AG20443 (cell line): ENCODE measurements around the gene KBTBD4.
"Not testable (repeated sequence)": the region's sequence is repeated elsewhere in the genome, so short reads cannot be mapped to it uniquely, and the experiment has no call there.

Experiments
- DNase-seq: peaks from one replicate; pipeline ENCODE4 v3.0.0; 2012; ENCODE audit warnings: low spot score, mixed read lengths

KBTBD4 gene

DNA sequence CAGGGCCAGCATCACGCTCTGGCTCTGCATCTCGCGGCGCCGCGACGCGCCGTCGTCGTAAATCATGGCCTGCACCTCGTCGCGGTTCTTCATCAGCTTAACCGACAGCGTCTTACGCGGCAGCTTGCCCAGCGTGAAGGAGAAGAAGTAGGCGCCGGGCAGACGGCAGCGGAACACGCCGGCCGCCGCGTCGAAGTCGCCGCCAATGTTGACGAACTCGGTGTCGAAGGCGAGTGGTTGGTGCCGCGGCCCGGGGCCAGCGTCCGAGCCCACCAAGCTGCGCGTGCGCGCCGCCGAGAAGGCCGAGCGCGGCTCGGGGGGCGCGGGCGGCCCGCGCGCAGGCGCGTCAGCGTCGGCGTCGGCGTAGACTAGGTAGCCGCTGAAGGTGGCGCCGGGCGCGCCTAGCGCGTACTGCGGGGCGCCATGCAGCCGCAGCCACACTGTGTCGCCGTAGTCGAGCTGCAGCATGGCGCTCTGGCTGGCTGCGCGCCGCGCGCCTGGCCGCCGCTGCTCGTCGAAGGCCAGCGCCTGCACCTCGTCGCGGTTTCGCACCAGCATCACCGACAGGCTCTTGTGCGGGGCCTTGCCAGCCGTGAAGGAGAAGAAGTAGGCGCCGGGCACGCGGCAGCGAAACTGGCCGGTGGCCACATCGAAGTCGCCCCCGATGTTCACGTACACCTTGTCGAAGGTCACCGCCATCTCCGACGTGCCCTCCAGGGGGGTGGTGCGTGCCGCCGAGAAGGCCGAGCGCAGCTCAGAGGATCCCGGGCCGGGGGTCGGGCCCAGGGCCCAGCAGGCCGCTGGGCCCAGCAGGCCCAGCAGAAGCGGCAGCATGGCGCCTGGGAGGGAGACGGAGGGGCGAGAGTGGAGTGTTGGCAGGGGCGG, 11.4 kb upstream of the KBTBD4 start:
- DNase-seq, result no peak

DNA sequence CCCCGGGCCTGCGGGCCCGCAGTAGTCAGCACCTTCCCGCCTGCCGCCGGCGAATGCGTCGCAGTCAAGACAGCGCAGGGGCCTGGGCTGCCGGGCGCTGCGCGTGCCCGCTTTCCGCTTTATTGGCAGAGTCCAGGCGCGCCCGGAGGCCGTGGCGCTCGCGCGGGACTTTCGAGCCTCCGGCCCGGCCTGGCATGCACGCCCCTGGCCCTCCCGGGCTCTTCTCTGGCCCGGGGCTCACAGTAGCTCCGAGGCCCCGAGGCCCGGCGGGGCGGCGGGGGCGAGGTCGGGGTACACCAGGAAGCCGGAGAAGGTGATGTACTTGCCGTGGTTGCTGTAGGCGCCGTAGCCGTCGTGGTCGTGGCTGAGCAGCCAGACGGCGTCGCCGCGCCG, 10.8 kb upstream of the KBTBD4 start:
- DNase-seq, result no peak

DNA sequence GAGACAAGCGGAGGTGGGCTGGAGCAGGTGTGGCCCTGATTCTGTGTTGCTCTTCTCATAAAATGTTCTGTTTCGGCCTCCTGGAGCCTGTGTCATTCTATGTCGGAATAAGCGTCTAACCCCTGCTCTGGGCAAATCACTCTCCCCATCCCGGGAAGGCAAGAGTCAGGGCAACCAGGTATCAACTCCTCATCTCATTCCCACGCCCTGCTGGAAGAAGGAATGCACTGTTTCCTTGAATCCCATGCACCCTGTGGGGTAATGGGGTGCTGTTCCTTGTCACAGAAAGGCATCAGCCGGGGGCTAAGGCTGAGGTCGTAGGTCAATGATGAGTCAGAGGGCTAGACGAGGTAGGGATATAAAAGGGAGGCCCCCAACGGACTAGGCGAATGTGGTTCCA, 10.3 kb upstream of the KBTBD4 start:
- DNase-seq, result no peak

DNA sequence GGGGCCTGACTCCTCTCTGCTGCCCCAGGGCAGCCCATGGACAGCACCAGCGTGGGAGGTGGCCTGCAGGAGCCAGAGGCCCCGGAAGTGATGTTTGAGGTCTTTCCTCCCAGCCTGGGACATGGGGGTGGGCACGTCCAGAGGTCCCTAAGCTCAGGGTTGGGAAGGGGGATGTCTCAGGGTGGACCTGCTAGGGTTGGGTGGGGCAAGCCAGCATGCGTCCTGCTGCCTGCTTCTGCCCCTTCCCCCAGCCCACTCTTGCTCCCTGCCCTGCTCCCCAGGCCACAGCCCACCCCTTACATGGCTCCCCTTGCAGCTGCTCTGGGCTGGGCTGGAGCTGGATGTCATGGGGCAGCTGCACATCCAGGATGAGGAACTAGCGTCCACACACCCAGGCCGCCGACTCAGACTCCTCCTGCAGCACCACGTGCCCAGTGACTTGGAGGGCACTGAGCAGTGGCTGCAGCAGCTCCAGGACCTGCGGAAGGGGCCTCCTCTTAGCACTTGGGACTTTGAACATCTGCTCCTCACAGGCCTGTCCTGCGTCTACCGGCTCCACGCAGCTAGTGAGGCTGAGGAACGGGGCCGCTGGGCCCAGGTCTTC, 9.1 kb upstream of the KBTBD4 start:
- DNase-seq, result no peak

DNA sequence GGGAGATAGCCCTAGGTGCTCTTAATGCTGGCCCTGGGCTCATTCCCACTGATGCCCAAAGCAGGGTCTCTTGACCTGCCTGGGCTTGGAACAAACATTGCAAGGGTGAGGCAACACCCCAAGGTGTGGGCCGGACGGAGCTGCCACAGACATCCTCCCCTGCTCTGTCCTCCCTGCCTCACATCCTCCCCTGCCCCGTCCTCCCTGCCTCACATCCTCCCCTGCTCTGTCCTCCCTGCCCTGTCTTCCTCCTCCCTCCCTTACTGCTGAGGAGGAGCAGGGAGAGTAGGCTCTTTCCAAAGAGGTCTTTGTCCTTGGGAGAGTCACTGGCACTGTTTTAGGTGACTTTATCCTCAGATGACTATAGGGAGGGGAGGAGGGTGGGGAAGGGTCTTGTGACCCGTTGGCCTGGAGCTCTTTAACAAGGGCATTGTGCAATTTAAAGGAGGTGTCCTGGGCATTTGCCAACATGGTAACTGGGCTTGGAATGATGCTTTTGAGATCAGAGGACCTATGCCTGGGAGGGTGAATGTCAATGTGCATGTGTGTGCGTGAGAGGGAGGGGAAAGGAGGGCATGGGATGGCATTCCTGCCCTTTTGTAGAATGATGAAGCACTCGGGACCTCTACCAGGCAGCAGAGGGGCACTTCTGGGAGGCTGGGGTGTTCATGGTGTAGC, 8.4 kb upstream of the KBTBD4 start:
- no peak for DNase-seq

DNA sequence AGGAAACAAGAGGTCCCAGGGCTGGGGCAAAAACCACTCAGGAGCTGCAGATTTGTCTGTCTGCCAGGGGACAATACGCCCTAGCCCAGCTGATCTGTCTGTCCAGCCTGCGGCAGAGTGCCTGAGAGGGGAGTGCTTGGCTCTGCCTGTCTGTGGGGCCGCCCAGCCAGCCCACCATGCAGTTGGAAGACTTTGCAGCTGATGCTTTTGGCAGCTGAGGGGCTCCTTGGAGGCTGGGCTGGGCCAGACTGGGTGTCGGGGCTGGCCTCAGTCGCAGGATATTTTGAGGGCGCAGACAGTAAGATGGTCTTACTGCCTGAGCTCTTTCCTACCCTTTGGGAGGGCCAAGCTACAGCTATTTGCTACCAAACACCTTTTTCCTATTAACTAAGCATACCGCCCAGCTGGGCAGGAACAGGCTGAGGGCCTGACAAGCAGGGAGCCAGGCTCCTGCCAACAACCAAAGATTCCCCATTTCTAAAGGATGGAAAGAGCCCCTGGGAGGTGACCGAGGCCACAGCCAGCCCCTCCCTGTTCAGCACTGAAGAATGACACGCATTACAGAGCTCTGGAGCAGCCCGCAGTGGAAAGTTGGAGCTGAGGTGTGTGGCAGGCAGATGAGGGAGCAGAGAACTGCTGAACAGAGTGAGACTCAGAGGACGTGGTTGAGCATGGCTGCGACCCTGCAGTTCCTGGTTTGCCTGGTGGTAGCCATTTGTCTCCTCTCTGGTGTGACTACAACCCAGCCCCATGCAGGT, 7.5 kb upstream of the KBTBD4 start, which contains the start of gene FAM180B:
Gene FAM180B, plus strand, starts transcription at position 581 of the 758 bp plus-strand sequence. Its CDS starts 91 bp downstream, at position 672.
- peak; percentile 55 for DNase-seq

DNA sequence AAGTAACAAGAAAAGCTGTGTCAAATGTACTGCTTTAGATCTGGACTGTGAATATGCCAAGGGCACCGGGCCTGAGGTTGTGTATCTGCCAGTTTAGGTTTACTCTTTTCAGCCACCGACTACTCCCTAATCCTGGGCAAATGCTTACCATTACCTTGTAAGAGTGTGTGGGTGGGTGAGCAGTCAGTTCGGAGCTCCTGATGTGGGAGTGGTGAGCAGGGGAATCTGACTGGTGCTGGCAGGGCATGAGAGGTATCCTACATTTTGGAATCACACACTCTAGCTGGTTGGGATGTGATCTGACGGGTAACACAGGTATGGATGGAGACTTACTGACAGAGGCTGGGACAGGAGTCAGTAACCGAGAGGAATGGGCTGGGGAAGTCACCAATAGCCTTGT, 5.1 kb upstream of the KBTBD4 start:
- no peak for DNase-seq

DNA sequence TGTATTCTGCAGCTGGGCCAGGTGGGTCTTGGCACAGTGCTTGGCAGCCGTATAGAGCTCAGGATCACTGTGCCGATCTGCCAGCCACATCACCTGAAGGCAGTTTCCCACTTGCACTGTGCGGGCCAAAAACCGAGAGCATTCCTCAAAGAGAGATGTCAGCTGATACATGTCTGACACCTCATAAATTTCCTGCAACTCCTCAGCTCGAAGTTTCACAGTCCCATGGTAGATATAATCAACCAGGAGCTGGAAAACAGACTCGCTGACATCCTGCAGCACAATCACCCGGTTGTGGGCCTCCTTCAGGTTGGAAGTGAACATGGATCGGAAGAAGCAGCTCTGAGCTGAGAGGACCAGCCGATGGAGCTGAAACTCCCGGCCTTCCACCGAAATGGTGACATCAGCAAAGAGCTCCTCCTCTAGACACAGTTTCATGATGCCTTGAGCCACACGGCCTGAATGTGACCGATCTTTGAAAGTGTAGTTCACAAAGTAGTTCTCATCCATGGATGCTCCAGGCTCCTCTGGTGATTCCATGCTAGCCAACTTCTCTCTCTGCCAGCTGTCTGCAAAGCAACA, 1.2 kb downstream of the KBTBD4 start:
- no peak for DNase-seq

DNA sequence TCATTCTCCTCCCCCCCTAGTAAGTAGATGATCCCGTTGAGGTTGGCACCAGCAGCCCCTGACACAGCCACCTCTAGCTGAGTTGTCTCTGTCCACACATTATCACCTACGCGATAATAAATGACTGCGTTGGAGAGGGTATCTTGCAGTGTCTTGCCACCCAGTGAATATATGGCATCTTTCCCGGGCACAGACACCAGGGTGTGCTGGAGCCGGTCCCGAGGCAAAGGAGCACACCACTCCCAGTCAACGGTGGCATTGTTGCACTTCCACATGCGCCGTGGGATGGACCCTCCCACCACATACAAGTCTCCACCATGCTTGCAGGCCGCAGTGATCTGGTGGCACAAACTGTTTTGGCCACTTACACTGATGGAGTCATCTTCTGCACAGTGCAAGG, 5.4 kb downstream of the KBTBD4 start:
- DNase-seq, result no peak

DNA sequence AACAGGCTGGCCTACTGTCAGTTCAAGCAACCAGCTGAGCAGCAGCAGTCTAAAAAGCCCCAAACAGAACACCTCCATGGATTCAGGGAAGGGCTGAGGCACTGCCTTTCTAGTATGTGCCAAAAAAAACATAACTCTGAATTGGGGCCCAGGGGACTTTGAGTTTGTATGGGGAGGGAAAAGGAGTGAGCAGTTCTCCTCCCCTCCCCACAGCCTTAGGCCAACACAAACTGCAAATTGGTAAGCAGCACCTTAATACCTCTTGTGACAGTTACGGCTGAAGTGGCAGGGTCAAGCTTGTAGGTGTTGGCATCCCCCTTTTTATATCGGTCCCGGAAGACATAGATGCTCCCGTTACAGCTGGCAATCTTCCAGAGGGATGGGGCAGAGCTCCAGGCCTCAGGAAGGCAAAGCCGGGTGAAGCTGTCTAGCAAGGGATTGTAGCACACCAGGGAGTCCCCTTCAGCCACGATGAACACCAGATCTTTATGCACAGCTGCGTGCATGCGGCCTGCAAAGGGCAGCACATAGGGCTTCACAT, 6.0 kb downstream of the KBTBD4 start:
- no peak for DNase-seq

DNA sequence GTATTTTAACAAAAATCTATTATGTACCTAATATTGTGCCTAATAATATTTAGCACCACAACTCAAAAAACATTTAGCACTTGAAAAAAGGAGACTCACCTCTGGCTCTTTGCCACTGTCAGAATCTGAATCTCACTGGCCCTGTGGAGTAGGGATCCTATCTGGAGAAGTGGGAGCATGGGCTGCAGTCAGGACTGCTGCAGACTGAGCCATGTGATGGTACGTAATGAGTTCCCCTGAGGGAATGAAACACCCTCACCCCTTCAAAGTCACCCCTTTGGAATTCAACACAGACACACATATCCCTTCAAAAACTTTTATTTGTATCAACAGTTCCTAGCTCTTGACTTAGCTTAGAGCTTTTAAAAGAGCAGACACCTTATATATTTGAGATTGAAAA, 6.9 kb downstream of the KBTBD4 start:
- no peak for DNase-seq

DNA sequence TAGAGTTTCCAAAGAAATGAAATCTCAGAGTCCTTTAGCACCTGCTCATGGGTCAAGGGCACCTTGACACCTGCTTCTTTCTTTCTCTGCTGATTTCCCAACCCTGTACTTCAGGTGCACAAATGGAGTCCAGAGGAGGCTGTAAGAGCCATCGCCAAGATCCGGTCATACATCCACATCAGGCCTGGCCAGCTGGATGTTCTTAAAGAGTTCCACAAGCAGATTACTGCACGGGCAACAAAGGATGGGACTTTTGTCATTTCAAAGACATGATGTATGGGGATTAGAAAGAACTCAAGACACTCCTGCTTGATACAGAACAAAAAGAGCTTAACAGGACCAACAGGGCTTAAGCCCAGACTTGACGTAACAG, 7.4 kb downstream of the KBTBD4 start:
- no peak for DNase-seq

DNA sequence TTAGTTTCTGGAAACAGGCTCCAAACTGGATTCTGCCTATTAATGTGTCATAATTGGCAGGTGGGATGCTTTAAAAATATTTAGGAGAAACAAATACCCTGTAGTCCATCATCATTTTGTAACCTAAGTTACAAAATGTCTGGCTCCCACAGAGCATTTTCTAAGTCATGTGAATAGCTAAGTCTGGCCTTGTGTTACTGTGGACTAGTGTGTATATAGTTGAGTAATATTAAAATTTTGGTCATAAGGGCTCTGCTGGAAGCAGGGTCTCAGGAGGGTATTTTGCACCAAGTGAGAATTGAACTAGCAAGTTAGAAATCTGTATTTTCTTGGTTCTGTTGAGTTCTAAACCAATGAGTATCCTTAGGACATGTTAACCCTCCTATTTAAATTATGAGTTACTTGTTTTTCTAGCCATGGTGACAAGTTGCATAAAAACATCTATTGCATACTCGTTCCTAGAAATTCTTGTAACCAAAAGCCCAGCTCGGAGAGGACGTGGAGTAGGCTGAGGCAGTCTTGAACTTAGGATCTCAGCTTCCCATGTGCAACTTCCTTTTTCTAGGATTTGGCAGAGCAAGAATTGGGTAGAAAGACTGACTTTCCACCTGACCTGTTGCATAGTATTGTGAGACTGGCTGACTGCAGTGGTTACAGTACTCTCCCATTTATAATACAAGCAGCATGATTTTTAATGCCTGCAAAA, 8.0 kb downstream of the KBTBD4 start:
- no peak for DNase-seq

DNA sequence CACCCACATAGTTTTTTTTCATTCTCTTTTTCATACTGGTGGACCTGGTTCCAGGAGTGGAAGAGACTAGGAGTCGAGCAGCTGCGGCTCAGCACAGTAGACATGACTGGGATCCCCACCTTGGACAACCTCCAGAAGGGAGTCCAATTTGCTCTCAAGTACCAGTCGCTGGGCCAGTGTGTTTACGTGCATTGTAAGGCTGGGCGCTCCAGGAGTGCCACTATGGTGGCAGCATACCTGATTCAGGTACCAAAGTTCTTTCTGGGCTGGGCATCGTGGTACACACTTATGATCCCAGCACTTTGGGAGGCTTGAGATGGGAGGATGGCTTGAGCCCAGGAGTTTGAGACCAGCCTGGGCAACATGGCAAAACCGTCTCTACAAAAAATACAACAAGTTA, 9.1 kb downstream of the KBTBD4 start:
- DNase-seq, result no peak

DNA sequence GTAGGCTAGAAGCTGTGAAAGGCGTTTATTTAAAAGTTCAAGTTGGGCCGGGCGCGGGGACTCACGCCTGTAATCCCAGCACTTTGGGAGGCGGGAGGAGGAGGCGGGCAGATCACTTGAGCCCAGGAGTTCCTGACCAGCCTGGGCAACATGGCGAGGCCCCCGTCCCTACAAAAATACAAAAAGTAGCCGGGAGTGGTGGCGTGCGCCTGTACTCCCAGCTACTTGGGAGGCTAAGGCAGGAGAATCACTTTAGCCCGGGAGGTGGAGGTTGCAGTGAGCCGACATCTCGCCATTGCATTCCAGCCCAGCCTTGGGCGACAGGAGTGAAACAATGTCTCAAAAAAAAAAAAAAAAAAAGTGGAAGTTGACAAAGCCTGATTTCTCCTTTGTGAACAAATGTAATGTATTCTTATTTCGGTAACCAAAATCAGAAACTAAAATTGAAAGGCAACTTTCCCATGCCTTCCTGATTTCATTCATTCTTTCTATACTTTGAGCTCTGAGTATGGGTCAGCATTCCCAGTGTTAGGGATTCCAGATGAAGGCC, 12.5 kb downstream of the KBTBD4 start:
- DNase-seq, result no peak

DNA sequence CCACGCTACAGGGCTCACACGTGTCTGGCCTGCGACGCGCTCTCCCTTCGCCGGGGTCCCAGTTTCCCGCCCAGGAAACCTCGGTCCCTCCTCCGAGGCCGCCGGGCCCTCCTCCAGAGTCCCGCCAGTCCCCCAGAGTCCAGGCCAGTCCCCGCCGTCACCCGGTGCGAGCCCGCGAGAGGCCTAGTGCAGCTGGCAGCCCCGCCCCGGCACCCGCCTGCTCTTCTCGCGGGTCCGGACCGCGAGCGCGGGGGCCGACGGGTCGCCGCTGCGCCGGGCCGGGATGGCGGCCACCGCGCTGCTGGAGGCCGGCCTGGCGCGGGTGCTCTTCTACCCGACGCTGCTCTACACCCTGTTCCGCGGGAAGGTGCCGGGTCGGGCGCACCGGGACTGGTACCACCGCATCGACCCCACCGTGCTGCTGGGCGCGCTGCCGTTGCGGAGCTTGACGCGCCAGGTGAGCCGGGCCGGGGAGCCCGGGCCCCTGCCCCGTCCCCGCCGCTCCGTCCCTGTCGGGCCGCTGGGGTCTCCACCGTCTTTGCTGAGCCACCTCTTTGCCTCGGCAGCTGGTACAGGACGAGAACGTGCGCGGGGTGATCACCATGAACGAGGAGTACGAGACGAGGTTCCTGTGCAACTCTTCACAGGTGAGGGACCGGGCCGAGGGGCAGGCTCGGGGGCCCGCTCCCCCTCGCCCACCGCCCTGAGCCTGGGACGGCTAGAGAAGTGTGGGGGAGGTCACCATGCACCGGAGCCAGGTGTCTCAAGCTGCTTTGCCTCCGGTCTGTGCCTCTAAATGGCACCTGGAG, 13.2 kb downstream of the KBTBD4 start, which contains the start of gene PTPMT1:
Gene PTPMT1, plus strand, starts transcription at position 260 of the 809 bp plus-strand sequence. Its CDS starts 24 bp downstream, at position 284.
- peak; percentile 92 for DNase-seq

DNA sequence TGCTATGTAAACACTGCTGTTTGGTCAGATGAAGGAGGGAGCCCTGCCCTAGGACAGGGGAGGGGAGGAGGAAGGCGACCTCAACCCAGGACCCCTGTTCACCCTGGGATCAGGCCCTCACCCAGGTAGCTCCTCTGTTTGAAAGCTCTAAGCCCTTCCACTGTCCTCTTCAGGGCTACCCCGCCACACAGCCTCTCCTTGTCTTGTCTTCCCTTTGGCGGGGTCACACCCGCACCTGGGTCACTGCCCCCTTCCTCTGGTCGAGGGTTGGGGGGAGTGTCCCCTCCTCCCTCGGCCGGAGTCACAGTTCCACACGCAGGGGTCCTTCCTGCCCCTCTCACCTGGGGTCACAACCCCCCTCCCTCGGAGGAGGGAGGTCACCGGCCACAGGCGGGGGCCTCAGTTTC, 13.8 kb downstream of the KBTBD4 start:
- DNase-seq, result no peak

DNA sequence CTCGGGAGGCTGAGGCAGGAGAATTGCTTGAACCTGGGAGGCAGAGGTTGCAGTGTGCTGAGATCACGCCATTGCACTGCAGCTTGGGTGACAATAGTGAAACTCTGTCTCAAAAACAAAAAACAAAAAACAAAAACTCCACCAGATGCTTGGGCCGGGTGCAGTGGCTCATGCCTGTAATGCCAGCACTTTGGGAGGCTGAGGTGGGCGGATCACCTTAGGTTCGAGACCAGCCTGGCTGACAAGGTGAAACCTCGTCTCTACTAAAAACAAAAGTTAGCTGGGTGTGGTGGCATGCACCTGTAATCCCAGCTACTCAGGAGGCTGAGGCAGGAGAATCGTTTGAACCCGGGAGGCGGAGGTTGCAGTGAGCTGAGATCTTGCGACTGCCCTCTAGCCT, 14.4 kb downstream of the KBTBD4 start:
- DNase-seq, result not testable (repeated sequence)

DNA sequence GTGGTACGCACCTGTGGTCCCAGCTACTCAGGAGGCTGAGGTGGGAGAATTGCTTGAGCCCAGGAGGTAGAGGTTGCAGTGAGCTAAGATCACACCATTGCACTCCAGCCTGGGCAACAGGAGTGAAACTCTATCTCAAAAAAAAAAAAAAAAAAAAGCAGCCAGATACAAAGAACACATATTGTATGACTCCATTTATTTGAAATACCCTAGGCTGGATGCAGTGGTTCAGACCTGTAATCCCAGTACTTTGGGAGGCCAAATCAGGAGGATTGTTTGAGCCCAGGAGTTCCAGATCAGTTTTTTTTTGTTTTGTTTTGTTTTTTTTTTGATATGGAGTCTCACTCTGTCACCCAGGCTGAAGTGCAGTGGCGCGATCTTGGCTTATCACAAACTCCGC, 16.4 kb downstream of the KBTBD4 start:
- DNase-seq, result not testable (repeated sequence)

DNA sequence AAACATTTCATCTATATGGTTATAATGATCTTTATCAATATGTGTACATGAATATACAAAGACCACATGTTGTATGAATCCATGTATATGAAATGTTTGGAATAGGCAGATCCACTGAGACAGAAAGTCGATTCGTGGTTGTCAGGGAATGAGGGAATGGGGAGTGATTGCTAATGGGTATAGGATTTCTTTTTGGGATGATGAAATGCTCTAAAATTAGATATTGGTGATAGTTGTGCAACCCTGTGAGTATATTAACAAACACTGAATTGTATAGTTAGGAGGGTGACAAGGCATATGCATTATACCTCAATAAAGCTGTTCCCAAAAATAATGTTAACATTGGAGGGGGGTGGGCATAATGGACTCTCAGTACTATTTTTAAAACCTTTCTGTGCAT, 18.3 kb downstream of the KBTBD4 start:
- DNase-seq, result no peak
